ENCODE results near the gene IL1F10.

IL1F10 gene

GRCh38 chr2:113089916-113090315 lies 22.1 kb downstream of the IL1F10 start:
- no peak for TF ChIP-seq REST (IDR thresholded peaks at IDR 0.05; ENCODE audit: insufficient read depth in 1 of 2, low read depth in 2 of 2, low read length in 2 of 2)
- no peak for TF ChIP-seq TAF1 (IDR thresholded peaks at IDR 0.05; ENCODE audit: borderline replicate concordance, insufficient read depth, low read length)
- TF ChIP-seq SIN3A (IDR thresholded peaks at IDR 0.05; ENCODE audit: borderline replicate concordance, insufficient read depth, low read length): no peak
- TF ChIP-seq POLR2AphosphoS5 (IDR thresholded peaks at IDR 0.05; ENCODE audit: low read depth, low read length): no peak
- no peak for TF ChIP-seq FOXP2 (optimal IDR thresholded peaks at IDR 0.05; ENCODE audit: borderline replicate concordance, extremely low read depth, extremely low read length, insufficient read depth)

GRCh38 chr2:113091231-113091896 lies 23.6 kb downstream of the IL1F10 start:
- TF ChIP-seq POLR2AphosphoS5 (IDR thresholded peaks at IDR 0.05; ENCODE audit: low read depth, low read length) (no peak), REST (IDR thresholded peaks at IDR 0.05; ENCODE audit: insufficient read depth in 1 of 2, low read depth in 2 of 2, low read length in 2 of 2) (no peak), FOXP2 (optimal IDR thresholded peaks at IDR 0.05; ENCODE audit: borderline replicate concordance, extremely low read depth, extremely low read length, insufficient read depth) (no peak), TAF1 (IDR thresholded peaks at IDR 0.05; ENCODE audit: borderline replicate concordance, insufficient read depth, low read length) (no peak), SIN3A (IDR thresholded peaks at IDR 0.05; ENCODE audit: borderline replicate concordance, insufficient read depth, low read length) (no peak)

- TF ChIP-seq POLR2AphosphoS5 (IDR thresholded peaks at IDR 0.05; ENCODE audit: low read depth, low read length) (no peak), TAF1 (IDR thresholded peaks at IDR 0.05; ENCODE audit: borderline replicate concordance, insufficient read depth, low read length) (no peak)
Observed at GRCh38 chr2:113092864-113093612, 25.3 kb downstream of the IL1F10 start.

- TF ChIP-seq REST (IDR thresholded peaks at IDR 0.05; ENCODE audit: insufficient read depth in 1 of 2, low read depth in 2 of 2, low read length in 2 of 2) (no peak), POLR2AphosphoS5 (IDR thresholded peaks at IDR 0.05; ENCODE audit: low read depth, low read length) (no peak), FOXP2 (optimal IDR thresholded peaks at IDR 0.05; ENCODE audit: borderline replicate concordance, extremely low read depth, extremely low read length, insufficient read depth) (no peak), TAF1 (IDR thresholded peaks at IDR 0.05; ENCODE audit: borderline replicate concordance, insufficient read depth, low read length) (no peak), SIN3A (IDR thresholded peaks at IDR 0.05; ENCODE audit: borderline replicate concordance, insufficient read depth, low read length) (no peak)
Observed at GRCh38 chr2:113093613-113093977, 25.8 kb downstream of the IL1F10 start.

- TF ChIP-seq FOXP2 (optimal IDR thresholded peaks at IDR 0.05; ENCODE audit: borderline replicate concordance, extremely low read depth, extremely low read length, insufficient read depth) (no peak), POLR2AphosphoS5 (IDR thresholded peaks at IDR 0.05; ENCODE audit: low read depth, low read length) (no peak), TAF1 (IDR thresholded peaks at IDR 0.05; ENCODE audit: borderline replicate concordance, insufficient read depth, low read length) (no peak), SIN3A (IDR thresholded peaks at IDR 0.05; ENCODE audit: borderline replicate concordance, insufficient read depth, low read length) (no peak), REST (IDR thresholded peaks at IDR 0.05; ENCODE audit: insufficient read depth in 1 of 2, low read depth in 2 of 2, low read length in 2 of 2) (no peak)
Observed at GRCh38 chr2:113098041-113098440, 30.3 kb downstream of the IL1F10 start.
